Measurements from ENCODE around the gene TPH2. TPM values are rescaled to one million over a fixed set of nuclear protein-coding genes. Genes with fewer than 3 reads are reported as not detected.

The TPH2 gene
- total and polyA plus RNA-seq, 7 donors = 0.01 TPM; not detected in 6

DNA sequence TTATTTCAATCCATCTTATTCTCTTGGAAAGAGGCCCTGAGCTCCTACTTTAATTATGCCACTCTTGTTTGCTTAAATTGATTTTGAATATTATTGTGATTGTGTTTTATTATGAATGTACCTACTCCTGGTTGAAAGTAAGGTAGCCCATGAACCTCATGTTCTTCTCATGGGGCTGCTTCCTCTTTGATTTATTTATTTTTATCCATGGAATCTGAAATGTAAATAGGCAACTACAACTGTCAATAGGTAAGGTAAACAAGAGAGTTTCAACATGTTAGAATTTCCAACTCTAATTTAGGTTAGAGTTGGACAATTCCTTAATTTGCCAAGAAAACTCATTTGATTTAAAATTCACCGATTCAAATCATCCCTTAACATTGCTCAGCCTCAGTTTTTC is 16.2 kb downstream of the TPH2 start:
- Histone ChIP-seq H3K27ac (no peak overlapping the region), H3K9me3 (no peaks in the 10 kb centered on the region), H3K27me3 (ENCODE audit: insufficient read depth in 3 of 3, low read length in 2 of 3) (no peaks in the 10 kb centered on the region), H3K36me3 (ENCODE audit: insufficient read depth in 1 of 2, low read depth in 1 of 2) (no peaks in the 10 kb centered on the region), H3K4me1 (no peaks in the 10 kb centered on the region), H3K4me3 (no peak overlapping the region)
- TF ChIP-seq, protein P1, sequence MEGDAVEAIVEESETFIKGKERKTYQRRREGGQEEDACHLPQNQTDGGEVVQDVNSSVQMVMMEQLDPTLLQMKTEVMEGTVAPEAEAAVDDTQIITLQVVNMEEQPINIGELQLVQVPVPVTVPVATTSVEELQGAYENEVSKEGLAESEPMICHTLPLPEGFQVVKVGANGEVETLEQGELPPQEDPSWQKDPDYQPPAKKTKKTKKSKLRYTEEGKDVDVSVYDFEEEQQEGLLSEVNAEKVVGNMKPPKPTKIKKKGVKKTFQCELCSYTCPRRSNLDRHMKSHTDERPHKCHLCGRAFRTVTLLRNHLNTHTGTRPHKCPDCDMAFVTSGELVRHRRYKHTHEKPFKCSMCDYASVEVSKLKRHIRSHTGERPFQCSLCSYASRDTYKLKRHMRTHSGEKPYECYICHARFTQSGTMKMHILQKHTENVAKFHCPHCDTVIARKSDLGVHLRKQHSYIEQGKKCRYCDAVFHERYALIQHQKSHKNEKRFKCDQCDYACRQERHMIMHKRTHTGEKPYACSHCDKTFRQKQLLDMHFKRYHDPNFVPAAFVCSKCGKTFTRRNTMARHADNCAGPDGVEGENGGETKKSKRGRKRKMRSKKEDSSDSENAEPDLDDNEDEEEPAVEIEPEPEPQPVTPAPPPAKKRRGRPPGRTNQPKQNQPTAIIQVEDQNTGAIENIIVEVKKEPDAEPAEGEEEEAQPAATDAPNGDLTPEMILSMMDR (IDR thresholded peaks at IDR 0.05) = no peak
- DNase-seq = no peak
- intact Hi-C loops (cut with DNase I) = no loop called here
- WGBS, 3 donors = 90 to 94% (median 92%) methylated on average over 1 of the region's 1 CpG
- ATAC-seq = no peak

GRCh38 chr12:71955970-71956369 is 17.3 kb downstream of the TPH2 start:
- no peaks in the 10 kb centered on the region for H3K9me3 ChIP-seq
- DNase-seq (no peak), ATAC-seq (no peak)
- intact Hi-C loops (cut with DNase I) = no loop called here
- 52 to 78% (median 66%) methylated on average over 2 of the region's 2 CpGs for WGBS, 3 donors
- no peak overlapping the region for H3K27ac ChIP-seq
- H3K4me1 ChIP-seq = no peaks in the 10 kb centered on the region
- H3K4me3 ChIP-seq = no peak overlapping the region
- no peaks in the 10 kb centered on the region for H3K36me3 ChIP-seq (ENCODE audit: insufficient read depth in 1 of 2, low read depth in 1 of 2)
- TF ChIP-seq, protein P1 (IDR thresholded peaks at IDR 0.05) = no peak
- H3K27me3 ChIP-seq (ENCODE audit: insufficient read depth in 3 of 3, low read length in 2 of 3) = peaks cover 0 to 3% (median 0%) of the 10 kb centered on the region in 3 donors

DNA sequence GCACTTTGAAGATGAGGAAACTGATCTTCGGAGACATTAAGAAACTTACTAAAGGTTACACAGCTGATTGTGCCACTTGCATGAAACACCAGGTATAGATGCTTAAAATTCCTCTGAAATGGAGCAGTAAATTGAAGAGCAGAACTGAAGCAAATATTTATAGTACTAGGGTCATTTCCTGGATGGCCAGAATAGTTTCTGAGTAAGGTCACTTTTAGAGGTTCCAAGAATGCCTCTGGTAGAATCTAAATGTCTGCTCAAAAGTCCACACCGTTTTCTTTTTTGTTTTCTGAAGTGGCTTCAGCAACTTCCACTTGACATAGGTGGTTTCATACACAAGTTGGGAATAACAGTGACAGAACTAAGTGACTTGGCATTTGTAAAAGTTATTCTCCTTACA is 19.4 kb downstream of the TPH2 start:
- intact Hi-C loops (cut with DNase I) = no loop called here
- Histone ChIP-seq H3K36me3 (ENCODE audit: insufficient read depth in 1 of 2, low read depth in 1 of 2) (no peaks in the 10 kb centered on the region), H3K4me3 (no peak overlapping the region), H3K27ac (no peak overlapping the region), H3K9me3 (no peaks in the 10 kb centered on the region), H3K4me1 (no peaks in the 10 kb centered on the region), H3K27me3 (ENCODE audit: insufficient read depth in 3 of 3, low read length in 2 of 3) (peaks cover 0 to 6% (median 0%) of the 10 kb centered on the region in 3 donors)
- TF ChIP-seq, protein P1 (IDR thresholded peaks at IDR 0.05) = no peak
- DNase-seq = no peak
- 43 to 46% (median 44%) methylated on average over 2 of the region's 2 CpGs for WGBS, 3 donors
- ATAC-seq = no peak

DNA sequence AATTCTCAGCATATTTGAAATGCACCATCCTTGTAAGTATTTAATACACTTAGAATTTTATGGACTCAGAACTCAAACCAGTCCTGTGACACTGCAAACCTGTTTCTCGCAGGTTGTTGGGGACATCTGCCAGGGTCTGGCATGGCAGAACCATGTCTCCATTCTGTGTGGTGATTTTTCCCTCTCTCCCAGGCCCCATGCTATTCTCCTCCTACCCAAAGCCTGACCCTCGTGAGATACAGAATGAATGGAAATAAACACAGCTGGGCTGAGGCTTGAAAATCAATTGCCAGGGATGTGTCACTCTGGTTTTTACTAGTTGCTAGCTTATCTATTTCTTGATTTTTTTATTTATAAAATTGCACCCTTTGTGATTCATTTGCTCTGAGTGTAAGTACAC is 19.8 kb downstream of the TPH2 start:
- 14 to 28% (median 26%) methylated on average over 2 of the region's 2 CpGs for WGBS, 3 donors
- intact Hi-C loops (cut with DNase I) = no loop called here
- ATAC-seq (no peak), DNase-seq (no peak)
- Histone ChIP-seq H3K36me3 (ENCODE audit: insufficient read depth in 1 of 2, low read depth in 1 of 2) (no peaks in the 10 kb centered on the region), H3K27me3 (ENCODE audit: insufficient read depth in 3 of 3, low read length in 2 of 3) (peaks cover 0 to 6% (median 0%) of the 10 kb centered on the region in 3 donors), H3K4me3 (no peak overlapping the region), H3K9me3 (no peaks in the 10 kb centered on the region), H3K27ac (no peak overlapping the region), H3K4me1 (no peaks in the 10 kb centered on the region)
- TF ChIP-seq, protein P1 (IDR thresholded peaks at IDR 0.05) = no peak

- TF ChIP-seq, protein P1 (IDR thresholded peaks at IDR 0.05) = no peak
- Histone ChIP-seq H3K36me3 (ENCODE audit: insufficient read depth in 1 of 2, low read depth in 1 of 2) (no peaks in the 10 kb centered on the region), H3K27me3 (ENCODE audit: insufficient read depth in 3 of 3, low read length in 2 of 3) (peaks cover 0 to 6% (median 0%) of the 10 kb centered on the region in 3 donors), H3K27ac (no peak overlapping the region), H3K9me3 (no peaks in the 10 kb centered on the region), H3K4me3 (no peak overlapping the region), H3K4me1 (no peaks in the 10 kb centered on the region)
- DNase-seq (no peak), ATAC-seq (no peak)
- 52 to 62% (median 60%) methylated on average over 4 of the region's 4 CpGs for WGBS, 3 donors
- intact Hi-C loops (cut with DNase I) = no loop called here
Measured at GRCh38 chr12:71958993-71959578, 20.4 kb downstream of the TPH2 start.

Measured in psoas muscle (tissue), 8 donors.